Hematopoietic multipotent progenitor cell treated with erythropoietin and hydrocortisone succinate and interleukin-3 and kit ligand, for 8 days (in vitro differentiated cells): Measurements from ENCODE around the gene DGKG.

Source experiments
- DNase-seq: peaks from one replicate; pipeline ENCODE4 v3.0.0-alpha.2; 2015

DGKG gene

GRCh38 chr3:186200726-186201125 lies 161.3 kb downstream of the DGKG start:
- DNase-seq: no peak

- DNase-seq: no peak
Measured at GRCh38 chr3:186198442-186198841, 163.6 kb downstream of the DGKG start.

GRCh38 chr3:186194451-186194811 lies 167.6 kb downstream of the DGKG start:
- DNase-seq: no peak

GRCh38 chr3:186193534-186194450 lies 168.2 kb downstream of the DGKG start:
- DNase-seq: no peak

GRCh38 chr3:186192823-186193222 lies 169.2 kb downstream of the DGKG start:
- no peak for DNase-seq

- peak; percentile 10 for DNase-seq
Measured at GRCh38 chr3:186189492-186189891, 172.5 kb downstream of the DGKG start.

GRCh38 chr3:186187401-186188275 lies 174.4 kb downstream of the DGKG start:
- no peak for DNase-seq

- DNase-seq: peak; percentile 19
Measured at GRCh38 chr3:186185194-186185787, 176.7 kb downstream of the DGKG start.

GRCh38 chr3:186184021-186184420 lies 178.0 kb downstream of the DGKG start:
- no peak for DNase-seq

GRCh38 chr3:186182850-186183249 lies 179.2 kb downstream of the DGKG start:
- DNase-seq: no peak

- no peak for DNase-seq
Measured at GRCh38 chr3:186181901-186182300, 180.1 kb downstream of the DGKG start.

- no peak for DNase-seq
Measured at GRCh38 chr3:186180891-186181481, 181.0 kb downstream of the DGKG start.

GRCh38 chr3:186180151-186180550 lies 181.9 kb downstream of the DGKG start:
- no peak for DNase-seq

- no peak for DNase-seq
Measured at GRCh38 chr3:186178412-186178811, 183.6 kb downstream of the DGKG start.

- DNase-seq: no peak
Measured at GRCh38 chr3:186176373-186176990, 185.6 kb downstream of the DGKG start.

- no peak for DNase-seq
Measured at GRCh38 chr3:186173224-186173815, 188.7 kb downstream of the DGKG start.

- no peak for DNase-seq
Measured at GRCh38 chr3:186172353-186172752, 189.7 kb downstream of the DGKG start.

- DNase-seq: no peak
Measured at GRCh38 chr3:186171521-186171920, 190.5 kb downstream of the DGKG start.

GRCh38 chr3:186170516-186170915 lies 191.5 kb downstream of the DGKG start:
- no peak for DNase-seq

- DNase-seq: no peak
Measured at GRCh38 chr3:186169379-186169778, 192.7 kb downstream of the DGKG start.

- DNase-seq: no peak
Measured at GRCh38 chr3:186168976-186169375, 193.1 kb downstream of the DGKG start.
